Inflammatory macrophage treated with lipopolysaccharide for 4 hours (primary cell): Measurements from ENCODE around the gene CRABP1.

Experiments
- DNase-seq: peaks from one replicate; pipeline ENCODE4 v3.0.0-alpha.2; 2020

CRABP1 gene

DNA sequence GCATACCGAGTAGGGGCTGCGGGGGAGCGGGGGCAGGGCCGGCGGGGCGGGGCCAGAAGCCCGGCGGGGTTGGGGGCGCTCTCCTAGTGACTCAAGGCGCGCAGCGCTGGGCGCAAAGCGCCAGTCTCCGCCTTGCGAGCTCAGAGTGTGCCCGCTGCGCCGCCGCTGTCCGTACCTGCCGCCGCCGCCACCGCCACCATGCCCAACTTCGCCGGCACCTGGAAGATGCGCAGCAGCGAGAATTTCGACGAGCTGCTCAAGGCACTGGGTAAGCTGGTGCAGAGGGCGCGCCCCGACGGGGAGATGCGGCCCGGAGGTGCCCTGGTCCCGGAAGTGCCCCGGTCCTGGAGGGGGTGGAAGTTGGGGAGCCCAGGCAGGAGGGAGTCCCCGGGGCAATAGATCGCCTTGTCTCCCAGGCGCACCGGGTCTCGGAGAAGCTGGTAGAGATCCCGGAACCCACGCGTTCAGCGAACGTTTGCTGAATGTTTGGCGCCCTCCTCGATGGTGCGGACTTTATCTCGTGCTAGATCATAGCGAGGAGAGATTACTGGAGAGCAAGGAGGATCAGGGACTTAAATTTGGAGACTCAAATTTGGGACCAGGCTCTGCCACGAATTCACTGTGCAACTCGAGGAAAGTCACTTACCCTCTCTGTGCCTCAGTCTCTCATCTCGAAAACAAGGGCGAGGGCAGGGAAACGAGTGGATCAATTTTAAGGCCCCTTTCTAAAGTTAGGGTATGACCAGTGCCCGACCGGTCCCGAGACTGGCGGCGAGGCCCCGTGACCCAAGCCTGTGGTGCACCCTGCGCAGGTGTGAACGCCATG lies at the start of gene CRABP1:
Gene CRABP1 (plus strand): TSS at position 123 of the 826 bp plus-strand sequence. CDS start 76 bp downstream, at position 199.
- no peak for DNase-seq

DNA sequence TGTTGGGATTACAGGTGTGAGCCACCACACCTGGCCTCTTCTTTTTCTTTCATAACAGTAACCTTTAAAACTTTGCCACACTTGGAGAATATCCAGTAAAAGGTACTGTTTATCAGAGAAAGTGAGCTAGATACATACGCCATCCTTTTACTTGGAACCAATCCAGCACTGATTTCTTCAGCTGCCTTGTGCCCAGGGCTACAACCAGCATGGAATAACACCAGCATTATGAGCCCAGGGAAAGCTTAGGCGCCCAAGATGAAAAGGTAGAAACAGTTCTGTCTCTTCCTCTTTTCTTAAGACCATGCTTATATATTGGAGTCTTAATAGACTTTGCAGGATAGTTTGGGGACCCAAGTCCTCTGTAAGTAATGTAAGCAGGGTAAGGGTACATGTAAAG lies 49.1 kb upstream of the CRABP1 start:
- no peak for DNase-seq

DNA sequence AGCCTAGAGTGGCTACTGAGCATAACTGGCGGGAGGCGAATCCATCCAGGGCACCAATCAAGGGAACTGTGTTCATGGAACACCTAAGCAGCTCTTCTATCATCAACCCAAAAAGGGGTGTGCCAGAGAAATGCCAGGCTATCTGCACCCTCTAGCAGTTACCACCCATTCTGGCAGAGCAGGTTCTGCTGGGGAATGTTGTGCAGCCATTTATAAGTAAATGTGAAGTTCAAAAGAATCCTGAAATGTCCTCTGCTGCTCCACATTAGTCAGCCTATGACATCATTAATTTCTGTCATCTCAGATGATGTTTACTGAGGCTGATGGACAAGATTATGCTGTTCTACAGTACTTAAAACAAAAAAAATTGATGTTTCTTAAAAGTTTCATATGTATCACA lies 48.5 kb upstream of the CRABP1 start:
- no peak for DNase-seq

DNA sequence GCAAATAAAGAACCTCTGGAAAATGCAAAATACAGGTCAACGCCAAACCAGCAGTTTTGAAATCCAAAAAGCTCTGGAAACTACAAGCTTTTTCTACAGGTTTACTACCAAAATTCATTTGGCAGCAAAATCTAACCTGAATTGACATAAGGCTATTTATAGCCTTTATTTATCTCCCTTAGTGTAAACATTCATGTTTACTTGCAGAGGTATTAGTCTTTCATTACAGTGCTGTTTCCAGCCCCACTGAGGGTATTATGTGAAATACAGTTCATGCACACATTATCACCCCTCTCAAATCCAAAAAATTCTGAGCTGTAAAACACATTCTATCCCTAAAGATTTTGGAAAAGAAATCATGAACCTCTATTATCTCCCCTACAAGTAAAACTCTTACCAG lies 47.9 kb upstream of the CRABP1 start:
- DNase-seq, result no peak

DNA sequence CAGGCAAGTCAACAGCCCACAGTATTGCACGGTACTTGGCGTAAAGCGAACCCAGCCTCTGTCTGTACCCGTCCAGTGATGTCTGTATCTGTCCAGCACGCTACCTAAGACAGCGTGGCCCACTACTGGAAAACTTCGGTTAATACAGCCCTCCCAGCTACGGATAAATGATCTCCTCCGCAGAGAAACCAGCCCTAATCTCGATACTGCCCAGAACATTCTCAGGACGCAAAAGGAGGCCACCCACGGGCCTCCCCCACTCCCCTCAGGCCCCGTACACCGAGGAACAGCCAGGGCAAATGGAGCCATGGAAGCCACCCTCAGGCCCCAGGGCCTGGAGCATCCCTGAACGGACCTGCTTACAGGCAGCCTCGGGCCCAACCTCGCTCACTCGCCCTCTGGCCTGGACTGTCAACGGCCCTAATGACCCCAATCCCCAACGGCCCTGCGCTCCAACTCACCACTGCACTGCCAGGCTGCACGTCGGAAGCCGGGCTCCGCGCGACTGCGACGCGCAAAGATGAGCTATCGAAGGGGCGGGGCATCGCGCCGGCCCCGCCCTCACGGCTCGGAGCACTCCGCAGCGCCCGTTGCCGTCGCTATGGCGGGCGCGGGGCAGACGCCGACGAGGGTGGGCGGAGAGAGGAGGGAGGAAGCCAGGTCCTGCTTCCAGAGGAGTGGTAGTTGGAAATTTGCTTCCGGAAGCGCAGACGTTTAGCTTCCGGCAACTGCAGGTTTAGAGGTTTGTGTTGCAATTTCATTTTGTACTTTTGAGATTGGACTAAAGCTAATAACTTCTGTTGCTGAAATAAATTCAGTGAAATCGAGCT lies 40.8 kb upstream of the CRABP1 start, which contains the start of gene SKIC8:
Gene SKIC8 (minus strand): TSS at position 509 of the 830 bp plus-strand sequence. CDS start 3,923 bp downstream, outside the sequence.
- peak; percentile 95 for DNase-seq

DNA sequence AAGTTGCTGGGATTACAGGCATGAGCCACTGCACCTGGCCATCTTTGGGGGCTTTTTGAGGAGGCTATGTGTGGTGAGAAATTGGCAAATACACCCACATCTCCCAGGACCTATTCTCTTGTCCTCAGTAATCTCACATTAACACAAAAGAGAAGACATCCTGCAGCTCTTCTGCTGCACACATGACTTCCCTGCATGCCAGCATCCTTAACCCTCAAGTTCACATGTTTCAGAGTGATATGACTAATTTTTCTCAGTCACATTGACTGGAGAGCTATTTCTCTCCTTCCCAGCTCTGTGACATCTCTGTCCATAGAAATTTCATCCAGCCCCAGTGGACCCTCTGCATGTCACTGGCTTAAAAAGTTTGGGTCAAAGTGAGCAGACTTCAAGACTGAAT lies 38.8 kb upstream of the CRABP1 start:
- DNase-seq, result peak; percentile 31

DNA sequence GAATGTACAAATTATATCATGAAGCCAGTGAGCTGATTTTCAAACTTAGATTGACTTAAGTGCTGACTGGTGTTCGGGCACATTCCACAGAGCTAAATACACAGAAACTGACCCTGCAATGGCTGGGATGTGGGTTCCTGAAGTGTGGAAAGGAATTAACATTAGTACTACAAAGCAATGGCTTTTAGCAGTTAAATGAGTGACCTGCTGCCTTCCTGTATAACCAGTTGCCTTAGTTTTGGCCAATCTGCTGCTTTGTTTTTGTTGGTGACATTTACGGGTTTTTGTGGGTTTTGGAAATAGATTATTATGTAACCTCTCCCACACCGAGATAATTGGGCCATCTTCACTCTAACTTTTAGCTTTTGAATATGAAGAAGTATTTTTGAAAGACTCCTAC lies 38.3 kb upstream of the CRABP1 start:
- DNase-seq, result peak; percentile 71

DNA sequence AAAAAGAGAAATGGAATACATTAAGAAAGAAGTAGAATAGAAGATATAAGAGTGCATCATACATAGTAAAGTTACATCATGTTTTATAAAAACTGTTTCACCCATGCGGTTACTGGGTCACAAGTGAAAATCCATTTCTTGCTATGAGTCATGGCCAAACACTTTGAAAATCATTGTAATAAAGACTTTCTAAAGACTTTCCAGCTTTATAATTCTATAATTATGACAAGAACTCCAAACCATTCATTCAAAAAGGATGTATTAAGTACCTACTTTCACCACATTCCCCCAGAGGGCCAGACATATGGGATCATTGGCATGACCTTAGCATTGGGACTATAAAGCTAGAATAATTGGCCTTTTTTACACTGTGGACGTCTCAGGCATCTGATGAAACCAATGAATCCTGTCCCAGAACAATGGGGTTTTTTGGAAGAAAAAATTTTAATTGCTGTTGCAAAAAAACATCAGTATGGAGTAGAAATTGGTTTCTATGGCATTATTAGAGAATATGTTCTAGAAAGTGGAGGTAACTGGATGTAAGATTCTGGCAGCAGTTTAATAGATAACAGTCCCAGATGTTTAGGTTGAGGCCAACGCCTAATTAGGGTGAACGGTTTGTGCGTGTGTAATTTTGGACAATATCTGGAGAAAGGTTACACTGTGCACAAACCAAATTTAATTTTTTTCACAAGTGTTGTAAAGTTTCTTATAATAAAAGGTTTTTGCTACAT lies 37.4 kb upstream of the CRABP1 start:
- DNase-seq, result peak; percentile 87

DNA sequence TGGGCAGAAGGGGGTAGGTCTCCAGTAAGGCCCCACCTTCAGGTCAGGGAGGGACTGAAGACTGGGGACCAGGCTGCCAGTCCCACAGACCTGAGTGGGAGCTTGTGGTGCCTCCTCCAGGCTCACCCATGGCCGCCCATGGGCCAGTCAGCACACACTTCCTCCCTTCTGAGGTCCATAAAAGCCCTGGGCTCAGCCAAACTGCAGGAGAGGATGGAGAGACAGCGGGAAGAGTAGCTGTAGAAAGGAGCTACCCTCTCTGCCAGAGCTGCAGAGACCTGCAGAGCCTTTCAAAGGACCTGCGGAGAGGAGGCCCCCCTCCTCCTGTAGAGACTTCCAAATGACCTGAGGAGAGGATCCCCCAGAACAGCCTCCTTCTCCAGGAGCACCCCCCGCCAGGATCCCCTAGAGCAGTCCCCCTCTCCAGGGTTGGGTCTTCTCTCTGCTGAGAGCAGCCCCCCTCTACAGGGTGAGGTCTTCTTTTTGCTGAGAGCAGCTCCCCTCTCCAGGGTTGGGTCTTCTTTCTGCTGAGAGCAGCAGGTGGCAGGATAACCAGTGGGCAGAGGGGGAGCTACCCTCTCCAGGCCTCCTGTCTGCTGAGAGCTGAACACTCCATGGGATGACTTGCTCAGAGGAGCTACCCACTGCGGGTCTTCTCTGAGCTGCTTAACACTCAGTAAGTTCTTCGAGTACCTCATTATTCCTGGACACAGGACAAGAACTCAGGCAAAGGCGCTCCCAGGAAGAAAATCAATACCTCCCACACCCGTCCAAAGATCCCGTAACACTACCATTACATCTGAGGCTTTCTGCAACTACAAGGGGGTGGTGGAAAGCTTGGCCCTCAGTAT lies 35.7 kb upstream of the CRABP1 start:
- DNase-seq, result no peak

DNA sequence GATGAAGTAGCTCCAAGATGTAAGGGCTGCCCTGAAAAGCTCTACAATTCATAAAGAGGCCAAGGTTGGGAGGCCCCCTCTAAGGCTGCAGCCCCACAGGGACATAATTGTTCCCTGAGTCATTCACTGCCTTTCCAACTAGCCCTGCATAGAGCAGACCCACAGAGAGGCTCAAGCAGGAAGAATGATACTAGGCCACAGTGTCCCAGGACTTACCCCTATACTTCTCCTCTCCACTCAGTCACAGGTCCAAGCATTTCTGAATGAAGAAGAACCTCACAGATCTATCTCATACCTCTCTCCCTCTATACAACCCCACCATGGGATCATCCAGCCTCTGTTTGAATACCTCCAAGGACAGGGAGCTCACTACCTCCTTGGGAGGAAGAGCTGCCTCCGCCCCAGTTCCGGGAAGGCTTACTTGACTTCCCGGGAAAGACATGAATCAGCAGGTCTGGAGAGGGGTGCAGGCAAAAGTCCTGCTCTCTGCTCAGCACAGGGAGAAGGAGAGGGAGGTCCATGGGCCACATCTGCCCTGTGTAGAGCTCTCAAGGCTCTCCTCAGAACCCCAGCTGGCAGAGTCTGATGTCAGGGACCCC lies 33.9 kb upstream of the CRABP1 start:
- no peak for DNase-seq

DNA sequence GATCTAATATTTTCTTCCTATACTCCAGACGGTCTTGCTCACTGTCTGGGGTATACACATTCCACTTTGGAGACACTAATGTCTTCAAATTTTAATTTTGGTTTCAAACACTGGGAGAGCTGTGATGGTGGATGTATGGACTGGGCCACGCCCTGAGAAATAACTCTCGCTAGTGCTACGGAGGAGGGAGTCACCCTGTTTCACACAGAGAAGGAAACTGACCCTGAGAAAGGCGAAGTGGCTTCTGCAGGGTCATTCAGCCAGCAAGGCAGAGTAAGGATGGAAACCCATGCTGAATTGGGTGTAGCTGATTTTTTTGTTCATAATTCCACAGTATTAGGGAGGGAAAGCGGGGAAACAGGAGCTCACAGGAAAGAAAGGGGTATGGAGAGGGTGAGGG lies 32.2 kb upstream of the CRABP1 start:
- DNase-seq, result peak; percentile 65

DNA sequence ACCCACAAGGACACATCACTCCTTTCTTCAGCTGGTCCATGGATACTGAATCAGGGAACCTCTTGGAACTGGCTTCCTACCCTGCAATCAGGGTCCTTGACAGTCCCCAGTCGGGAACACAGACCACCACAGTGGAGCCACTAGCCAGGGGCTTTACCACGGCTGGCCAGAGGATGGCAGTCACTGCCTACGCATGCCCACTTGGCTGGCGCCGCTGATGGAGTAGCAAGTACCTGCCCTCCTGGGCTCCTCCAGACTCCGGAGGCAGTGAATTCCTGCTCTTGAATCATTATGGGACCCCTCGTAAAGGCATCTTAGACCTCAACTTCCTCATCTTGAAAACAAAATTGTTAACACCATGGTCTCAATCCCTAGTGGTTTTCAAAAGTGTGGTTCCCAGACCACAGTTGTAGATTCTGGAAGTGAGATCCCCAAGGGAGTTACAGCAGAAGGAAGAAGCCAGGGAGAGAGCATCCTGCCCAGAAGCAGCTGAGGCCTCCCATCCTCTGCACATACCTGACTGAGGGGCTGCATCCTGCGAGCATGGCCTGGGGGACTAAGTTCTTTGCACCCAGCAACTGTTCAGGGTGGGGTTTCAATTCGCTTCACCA lies 31.6 kb upstream of the CRABP1 start:
- peak; percentile 58 for DNase-seq

DNA sequence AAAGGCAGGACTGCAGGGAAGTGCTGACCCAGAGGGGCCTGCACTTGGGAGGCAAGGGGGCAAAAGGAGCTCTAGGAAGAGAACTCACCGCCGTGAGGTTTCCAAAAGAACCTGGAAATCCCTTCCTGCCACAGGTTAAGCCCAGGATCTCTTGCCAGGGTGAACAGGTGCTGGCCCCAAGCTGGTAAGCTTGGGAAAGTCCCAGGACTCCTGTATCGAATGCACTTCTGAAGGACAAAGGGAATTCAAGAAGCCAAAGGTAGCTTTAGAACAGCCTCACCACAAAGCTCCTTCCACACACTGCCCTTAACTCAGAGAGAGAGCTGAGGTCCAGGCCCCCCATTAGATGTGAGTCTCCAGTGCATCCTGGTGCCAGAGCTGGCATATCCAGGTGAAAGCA lies 28.9 kb upstream of the CRABP1 start:
- DNase-seq, result no peak

DNA sequence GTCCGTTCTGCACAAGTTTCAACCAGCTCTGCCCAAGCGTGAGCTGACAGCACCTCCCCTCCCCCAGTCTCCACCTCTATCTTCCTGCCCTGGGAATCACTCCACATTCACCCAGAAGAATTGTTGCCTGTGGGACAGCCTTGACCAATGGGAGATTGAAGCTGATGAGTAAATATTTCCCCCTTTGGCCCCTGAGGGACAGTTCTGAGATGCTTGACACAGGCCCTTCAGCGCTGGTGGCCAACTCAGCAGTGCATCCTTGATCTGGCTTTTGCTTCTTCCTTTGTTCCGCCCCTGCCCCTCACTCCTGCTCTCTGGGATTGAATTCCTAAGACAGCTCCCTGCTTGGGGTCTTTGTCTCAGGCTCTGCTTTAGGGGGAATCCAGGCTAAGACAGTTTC lies 27.6 kb upstream of the CRABP1 start:
- DNase-seq, result no peak

DNA sequence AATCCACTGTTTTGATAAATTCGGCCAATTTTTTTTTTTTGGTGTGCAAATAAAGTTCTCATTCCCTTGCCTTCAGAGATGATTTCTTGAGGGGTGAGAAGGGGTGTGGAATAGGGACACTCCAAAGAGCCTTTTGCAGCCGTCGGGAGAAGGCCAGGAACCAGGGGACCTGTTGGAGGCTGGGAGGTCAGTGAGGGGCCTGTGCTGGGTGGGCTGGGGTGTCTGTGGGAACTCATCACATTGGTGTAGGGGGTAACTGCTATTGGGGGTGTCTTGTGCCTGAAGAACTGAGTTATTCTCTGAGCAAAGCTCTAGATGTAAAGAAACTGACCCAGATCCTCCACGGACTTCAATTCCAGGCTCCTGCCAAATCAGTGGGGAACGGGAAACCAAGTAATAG lies 27.2 kb upstream of the CRABP1 start:
- no peak for DNase-seq

DNA sequence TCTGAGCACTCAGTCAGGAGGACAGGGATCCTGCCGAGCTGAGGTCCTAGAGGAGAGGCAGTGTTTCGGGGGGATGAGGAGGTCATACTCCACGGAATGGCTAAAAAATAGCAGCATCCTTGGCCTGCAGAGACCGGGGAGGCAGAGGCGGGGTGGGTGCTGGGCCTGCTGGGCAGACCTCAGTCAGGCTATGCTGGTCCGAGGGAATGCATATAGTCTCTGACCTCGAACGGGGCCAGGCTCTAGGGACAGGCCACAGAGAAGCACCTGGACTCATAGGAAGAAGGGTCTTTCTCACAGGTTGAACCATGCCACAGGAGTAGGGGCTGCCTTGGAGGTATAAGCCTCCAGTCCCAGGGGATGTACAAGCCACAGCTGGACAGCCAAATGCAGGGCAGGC lies 26.8 kb upstream of the CRABP1 start:
- DNase-seq, result no peak

DNA sequence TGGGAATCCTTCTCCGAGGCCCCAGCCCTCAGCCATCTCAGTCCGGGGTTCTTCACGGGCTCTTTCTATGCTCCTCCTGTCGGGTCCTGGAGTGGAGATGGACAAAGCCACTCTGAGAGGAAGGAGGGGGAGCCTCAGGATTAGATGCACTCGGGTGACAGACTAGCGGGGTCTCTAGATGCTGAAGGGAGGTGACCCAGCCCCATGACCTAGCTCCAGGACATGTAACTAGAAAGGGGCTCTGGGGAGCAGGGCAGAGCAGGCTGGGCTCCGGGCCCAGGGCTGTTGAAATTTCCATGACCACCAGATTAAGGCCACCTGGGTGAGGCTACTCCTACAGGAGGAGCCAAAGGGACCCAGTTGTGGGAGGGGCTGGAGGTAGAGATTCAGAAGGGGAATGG lies 26.0 kb upstream of the CRABP1 start:
- DNase-seq, result no peak

DNA sequence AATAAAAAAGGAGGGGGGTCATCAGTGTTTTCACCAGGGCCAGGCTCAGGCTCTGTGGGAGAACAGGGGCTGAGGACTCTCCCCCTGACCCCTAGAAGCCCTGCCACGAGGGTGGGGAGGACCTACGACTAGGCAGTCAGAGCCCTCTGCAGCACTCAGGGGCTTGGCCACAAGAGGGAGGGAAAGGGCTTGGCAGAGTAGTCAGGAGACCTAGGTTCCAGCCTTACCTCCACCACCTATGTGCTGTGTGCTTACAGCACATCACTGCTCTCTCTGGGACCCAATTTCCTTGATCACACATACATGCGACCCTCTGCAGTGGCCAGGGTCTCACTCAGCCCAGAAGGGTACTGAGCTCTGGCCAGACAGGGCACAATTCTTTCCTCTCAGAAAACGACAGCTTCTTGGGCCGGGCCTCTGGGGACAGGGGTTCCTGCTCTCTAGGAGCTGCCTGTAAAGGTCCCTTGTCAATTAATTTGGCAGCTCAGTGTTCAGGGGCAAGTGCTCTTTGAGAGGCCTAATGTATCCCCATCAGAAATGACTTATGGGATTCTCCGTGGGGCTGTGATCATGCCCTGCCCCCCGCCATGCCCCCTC lies 24.4 kb upstream of the CRABP1 start:
- DNase-seq, result no peak

DNA sequence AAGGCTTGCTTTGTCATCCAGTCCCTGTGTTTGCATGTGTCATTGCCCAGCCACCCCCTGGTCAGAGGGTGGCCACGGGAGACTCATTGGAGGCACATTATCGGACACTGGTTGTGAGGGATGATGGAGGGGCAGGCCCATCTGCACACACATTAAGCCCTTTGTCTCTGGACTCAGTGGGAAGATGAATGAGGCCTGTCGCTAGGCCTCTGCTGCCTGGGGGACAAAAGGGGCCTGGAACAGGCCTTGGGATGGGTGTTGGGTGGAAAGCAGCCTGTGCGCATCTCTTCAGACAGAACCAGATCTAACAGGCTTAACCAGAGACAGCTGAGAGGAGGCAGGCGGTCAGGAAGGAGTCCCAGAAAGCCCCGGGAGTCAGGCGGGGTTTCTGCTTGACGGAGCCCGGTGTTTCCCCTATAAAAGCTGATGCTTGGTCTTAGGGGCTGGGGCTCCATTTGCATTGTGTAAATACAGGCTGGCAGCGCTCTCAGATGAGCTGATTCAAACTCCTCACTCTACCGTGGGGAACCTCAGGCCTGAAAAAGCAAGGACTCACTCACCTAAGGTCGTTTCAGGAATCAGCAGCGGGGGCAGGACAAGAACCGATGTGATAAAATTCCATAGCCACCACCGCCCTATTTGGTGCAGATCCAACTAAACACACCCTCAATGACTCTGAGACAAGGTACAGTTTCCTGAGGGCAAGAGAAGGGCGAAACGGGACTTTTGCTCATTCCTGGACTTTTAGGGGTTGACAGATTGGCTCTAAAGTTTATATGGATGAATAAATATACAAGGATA lies 23.7 kb upstream of the CRABP1 start:
- no peak for DNase-seq
